Measurements from ENCODE around the gene SMCR8.

DNA sequence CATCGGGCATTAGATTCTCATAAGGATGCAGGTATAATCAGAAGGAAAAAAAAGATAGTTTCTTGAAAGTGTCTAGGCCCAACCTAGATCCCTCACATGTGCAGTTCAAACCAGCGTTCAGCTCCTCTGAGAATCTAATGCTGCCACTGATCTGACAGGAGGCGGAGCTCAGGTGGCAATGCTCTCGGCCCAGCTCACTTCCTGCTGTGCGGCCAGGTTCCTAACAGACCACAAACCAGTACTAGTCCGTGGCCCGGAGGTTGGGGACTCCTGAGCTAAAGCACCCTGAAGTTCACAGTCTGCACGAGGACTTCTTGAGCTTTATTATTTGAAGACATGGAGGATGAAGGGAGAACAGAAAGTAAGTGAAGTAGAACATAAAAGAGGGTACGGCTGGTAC, 16.8 kb downstream of the SMCR8 start:
- TF ChIP-seq, protein P1, sequence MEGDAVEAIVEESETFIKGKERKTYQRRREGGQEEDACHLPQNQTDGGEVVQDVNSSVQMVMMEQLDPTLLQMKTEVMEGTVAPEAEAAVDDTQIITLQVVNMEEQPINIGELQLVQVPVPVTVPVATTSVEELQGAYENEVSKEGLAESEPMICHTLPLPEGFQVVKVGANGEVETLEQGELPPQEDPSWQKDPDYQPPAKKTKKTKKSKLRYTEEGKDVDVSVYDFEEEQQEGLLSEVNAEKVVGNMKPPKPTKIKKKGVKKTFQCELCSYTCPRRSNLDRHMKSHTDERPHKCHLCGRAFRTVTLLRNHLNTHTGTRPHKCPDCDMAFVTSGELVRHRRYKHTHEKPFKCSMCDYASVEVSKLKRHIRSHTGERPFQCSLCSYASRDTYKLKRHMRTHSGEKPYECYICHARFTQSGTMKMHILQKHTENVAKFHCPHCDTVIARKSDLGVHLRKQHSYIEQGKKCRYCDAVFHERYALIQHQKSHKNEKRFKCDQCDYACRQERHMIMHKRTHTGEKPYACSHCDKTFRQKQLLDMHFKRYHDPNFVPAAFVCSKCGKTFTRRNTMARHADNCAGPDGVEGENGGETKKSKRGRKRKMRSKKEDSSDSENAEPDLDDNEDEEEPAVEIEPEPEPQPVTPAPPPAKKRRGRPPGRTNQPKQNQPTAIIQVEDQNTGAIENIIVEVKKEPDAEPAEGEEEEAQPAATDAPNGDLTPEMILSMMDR (IDR thresholded peaks at IDR 0.05), result no peak
- TF ChIP-seq POLR2A (IDR thresholded peaks at IDR 0.05), result no peak

Data from upper lobe of left lung (tissue), 4 donors.